Measurements from ENCODE around the gene SEZ6L2. TPM values are rescaled to one million over a fixed set of nuclear protein-coding genes. Genes with fewer than 3 reads are reported as not detected.

SEZ6L2 gene
- total and polyA plus RNA-seq, 2 experiments from 2014 or later, result 18.0 to 71.9 TPM

GRCh38 chr16:29841631-29842030, 57.7 kb downstream of the SEZ6L2 start:
- Histone ChIP-seq H3K27me3 (ENCODE audit: insufficient read depth) (no peaks in the 10 kb centered on the region), H3K4me3 (no peak overlapping the region), H3K36me3 (ENCODE audit: insufficient read depth) (no peaks in the 10 kb centered on the region), H4K20me1 (replicated peaks; ENCODE audit: insufficient read depth) (no peaks in the 10 kb centered on the region), H3F3A (replicated peaks; ENCODE audit: low read depth) (no peaks in the 10 kb centered on the region), H2AFZ (no peak overlapping the region), H3K27ac (ENCODE audit: low read depth) (no peak overlapping the region), H3K9me2 (ENCODE audit: insufficient read depth) (no peaks in the 10 kb centered on the region), H3K4me2 (no peak overlapping the region), H3K79me2 (replicated peaks; ENCODE audit: insufficient read depth) (no peaks in the 10 kb centered on the region), H3K4me1 (ENCODE audit: insufficient read depth) (no peaks in the 10 kb centered on the region)
- TF ChIP-seq ZNF331 (CRISPR knock-in tag; IDR thresholded peaks at IDR 0.05; ENCODE audit: low read depth) (no peak), JUNB (IDR thresholded peaks at IDR 0.05; ENCODE audit: unreplicated experiment) (no peak), POLR2AphosphoS5 (IDR thresholded peaks at IDR 0.05; ENCODE audit: low read depth) (no peak)
- TF ChIP-seq, protein P1, sequence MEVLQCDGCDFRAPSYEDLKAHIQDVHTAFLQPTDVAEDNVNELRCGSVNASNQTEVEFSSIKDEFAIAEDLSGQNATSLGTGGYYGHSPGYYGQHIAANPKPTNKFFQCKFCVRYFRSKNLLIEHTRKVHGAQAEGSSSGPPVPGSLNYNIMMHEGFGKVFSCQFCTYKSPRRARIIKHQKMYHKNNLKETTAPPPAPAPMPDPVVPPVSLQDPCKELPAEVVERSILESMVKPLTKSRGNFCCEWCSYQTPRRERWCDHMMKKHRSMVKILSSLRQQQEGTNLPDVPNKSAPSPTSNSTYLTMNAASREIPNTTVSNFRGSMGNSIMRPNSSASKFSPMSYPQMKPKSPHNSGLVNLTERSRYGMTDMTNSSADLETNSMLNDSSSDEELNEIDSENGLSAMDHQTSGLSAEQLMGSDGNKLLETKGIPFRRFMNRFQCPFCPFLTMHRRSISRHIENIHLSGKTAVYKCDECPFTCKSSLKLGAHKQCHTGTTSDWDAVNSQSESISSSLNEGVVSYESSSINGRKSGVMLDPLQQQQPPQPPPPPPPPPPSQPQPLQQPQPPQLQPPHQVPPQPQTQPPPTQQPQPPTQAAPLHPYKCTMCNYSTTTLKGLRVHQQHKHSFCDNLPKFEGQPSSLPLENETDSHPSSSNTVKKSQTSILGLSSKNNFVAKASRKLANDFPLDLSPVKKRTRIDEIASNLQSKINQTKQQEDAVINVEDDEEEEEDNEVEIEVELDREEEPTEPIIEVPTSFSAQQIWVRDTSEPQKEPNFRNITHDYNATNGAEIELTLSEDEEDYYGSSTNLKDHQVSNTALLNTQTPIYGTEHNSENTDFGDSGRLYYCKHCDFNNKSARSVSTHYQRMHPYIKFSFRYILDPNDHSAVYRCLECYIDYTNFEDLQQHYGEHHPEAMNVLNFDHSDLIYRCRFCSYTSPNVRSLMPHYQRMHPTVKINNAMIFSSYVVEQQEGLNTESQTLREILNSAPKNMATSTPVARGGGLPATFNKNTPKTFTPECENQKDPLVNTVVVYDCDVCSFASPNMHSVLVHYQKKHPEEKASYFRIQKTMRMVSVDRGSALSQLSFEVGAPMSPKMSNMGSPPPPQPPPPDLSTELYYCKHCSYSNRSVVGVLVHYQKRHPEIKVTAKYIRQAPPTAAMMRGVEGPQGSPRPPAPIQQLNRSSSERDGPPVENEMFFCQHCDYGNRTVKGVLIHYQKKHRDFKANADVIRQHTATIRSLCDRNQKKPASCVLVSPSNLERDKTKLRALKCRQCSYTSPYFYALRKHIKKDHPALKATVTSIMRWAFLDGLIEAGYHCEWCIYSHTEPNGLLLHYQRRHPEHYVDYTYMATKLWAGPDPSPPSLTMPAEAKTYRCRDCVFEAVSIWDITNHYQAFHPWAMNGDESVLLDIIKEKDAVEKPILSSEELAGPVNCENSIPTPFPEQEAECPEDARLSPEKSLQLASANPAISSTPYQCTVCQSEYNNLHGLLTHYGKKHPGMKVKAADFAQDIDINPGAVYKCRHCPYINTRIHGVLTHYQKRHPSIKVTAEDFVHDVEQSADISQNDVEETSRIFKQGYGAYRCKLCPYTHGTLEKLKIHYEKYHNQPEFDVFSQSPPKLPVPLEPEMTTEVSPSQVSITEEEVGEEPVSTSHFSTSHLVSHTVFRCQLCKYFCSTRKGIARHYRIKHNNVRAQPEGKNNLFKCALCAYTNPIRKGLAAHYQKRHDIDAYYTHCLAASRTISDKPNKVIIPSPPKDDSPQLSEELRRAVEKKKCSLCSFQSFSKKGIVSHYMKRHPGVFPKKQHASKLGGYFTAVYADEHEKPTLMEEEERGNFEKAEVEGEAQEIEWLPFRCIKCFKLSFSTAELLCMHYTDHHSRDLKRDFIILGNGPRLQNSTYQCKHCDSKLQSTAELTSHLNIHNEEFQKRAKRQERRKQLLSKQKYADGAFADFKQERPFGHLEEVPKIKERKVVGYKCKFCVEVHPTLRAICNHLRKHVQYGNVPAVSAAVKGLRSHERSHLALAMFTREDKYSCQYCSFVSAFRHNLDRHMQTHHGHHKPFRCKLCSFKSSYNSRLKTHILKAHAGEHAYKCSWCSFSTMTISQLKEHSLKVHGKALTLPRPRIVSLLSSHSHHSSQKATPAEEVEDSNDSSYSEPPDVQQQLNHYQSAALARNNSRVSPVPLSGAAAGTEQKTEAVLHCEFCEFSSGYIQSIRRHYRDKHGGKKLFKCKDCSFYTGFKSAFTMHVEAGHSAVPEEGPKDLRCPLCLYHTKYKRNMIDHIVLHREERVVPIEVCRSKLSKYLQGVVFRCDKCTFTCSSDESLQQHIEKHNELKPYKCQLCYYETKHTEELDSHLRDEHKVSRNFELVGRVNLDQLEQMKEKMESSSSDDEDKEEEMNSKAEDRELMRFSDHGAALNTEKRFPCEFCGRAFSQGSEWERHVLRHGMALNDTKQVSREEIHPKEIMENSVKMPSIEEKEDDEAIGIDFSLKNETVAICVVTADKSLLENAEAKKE (CRISPR knock-in tag; IDR thresholded peaks at IDR 0.05), result no peak
- H3K27ac Mint-ChIP-seq, result no peak overlapping the region
- H3K27me3 Mint-ChIP-seq (ENCODE audit: insufficient read depth, low read depth, poor library complexity), result peaks cover 6% of the 10 kb centered on the region
- no peaks in the 10 kb centered on the region for H3K9me3 Mint-ChIP-seq
- no peaks in the 10 kb centered on the region for H3K36me3 Mint-ChIP-seq (ENCODE audit: low read depth)
- no peaks in the 10 kb centered on the region for H3K4me1 Mint-ChIP-seq
- ATAC-seq (no peak), DNase-seq (ENCODE audit: low spot score) (no peak)
- H3K4me3 Mint-ChIP-seq, result no peak overlapping the region

DNA sequence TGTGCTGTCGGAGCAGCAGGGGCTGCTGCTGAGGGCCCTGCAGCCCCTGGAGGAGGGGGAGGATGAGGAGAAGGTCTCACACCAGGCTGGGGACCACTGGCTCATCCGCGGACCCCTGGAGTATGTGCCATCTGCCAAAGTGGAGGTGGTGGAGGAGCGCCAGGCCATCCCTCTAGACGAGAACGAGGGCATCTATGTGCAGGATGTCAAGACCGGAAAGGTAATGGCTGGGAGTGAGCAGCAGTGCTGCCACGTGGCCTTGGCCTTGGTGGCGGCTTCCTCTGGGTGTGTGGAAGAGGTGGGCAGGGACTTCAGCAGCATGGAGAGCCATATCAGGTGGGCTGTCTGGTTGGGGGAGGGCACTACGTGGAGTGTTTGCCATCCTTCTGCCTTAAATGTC, 59.1 kb downstream of the SEZ6L2 start:
- no peak overlapping the region for H2AFZ ChIP-seq
- H3K4me3 ChIP-seq, result no peak overlapping the region
- H3K27me3 Mint-ChIP-seq (ENCODE audit: insufficient read depth, low read depth, poor library complexity), result peaks cover 6% of the 10 kb centered on the region
- H3K4me2 ChIP-seq, result no peak overlapping the region
- TF ChIP-seq EZH2 (IDR thresholded peaks at IDR 0.05; ENCODE audit: low read depth, unreplicated experiment), result no peak
- no peak for TF ChIP-seq NANOG (IDR thresholded peaks at IDR 0.05; ENCODE audit: borderline replicate concordance)
- no peak for TF ChIP-seq STAT1 (IDR thresholded peaks at IDR 0.05; ENCODE audit: unreplicated experiment)
- no peak for TF ChIP-seq ZNF331 (CRISPR knock-in tag; IDR thresholded peaks at IDR 0.05; ENCODE audit: low read depth)
- H3F3A ChIP-seq (replicated peaks; ENCODE audit: low read depth), result no peaks in the 10 kb centered on the region
- H3K36me3 ChIP-seq (ENCODE audit: insufficient read depth), result no peaks in the 10 kb centered on the region
- no peaks in the 10 kb centered on the region for H4K20me1 ChIP-seq (replicated peaks; ENCODE audit: insufficient read depth)
- H3K9me3 Mint-ChIP-seq, result no peaks in the 10 kb centered on the region
- DNase-seq (ENCODE audit: low spot score) (no peak), ATAC-seq (no peak)
- no peaks in the 10 kb centered on the region for H3K9me2 ChIP-seq (ENCODE audit: insufficient read depth)
- H3K27me3 ChIP-seq (ENCODE audit: insufficient read depth), result no peaks in the 10 kb centered on the region
- H3K79me2 ChIP-seq (replicated peaks; ENCODE audit: insufficient read depth), result no peaks in the 10 kb centered on the region
- no peaks in the 10 kb centered on the region for H3K4me1 ChIP-seq (ENCODE audit: insufficient read depth)
- no peak overlapping the region for H3K27ac ChIP-seq (ENCODE audit: low read depth)
- H3K4me3 Mint-ChIP-seq, result no peak overlapping the region
- no peaks in the 10 kb centered on the region for H3K36me3 Mint-ChIP-seq (ENCODE audit: low read depth)
- no peaks in the 10 kb centered on the region; the same call in 2 of the 3 replicates for H3K4me1 Mint-ChIP-seq
- peak overlapping the region; percentile 56; the same call in 1 of the 2 replicates for H3K27ac Mint-ChIP-seq

All from GM23338 (cell line).